Erythroblast (primary cell): Measurements from ENCODE around the gene HERC3.

Source experiments
- GATA1 ChIP-seq: IDR thresholded peaks from 2 replicates; pipeline ENCODE4 v1.6.1; 2011; ENCODE audit warnings: low read depth, mild to moderate bottlenecking, control low read depth, low read length, moderate library complexity
- POLR2A ChIP-seq: IDR thresholded peaks from 2 replicates; pipeline ENCODE4 v1.6.1; 2011; ENCODE audit warnings: mild to moderate bottlenecking, low read length

GRCh38 chr4:88604978-88605678, 12.8 kb downstream of the HERC3 start:
- TF ChIP-seq POLR2A (no peak), GATA1 (no peak)
